GM23338 (cell line): ENCODE data around the gene GPA33. TPM values are rescaled to one million over a fixed set of nuclear protein-coding genes. Genes with fewer than 3 reads are reported as not detected.

ENCODE experiments used
- ATAC-seq: fragments of 200-7000 bp; cut with Tn5 transposase; 3 replicates; pipeline ENCODE4 v1.9.1; 2020
- DNase-seq: peaks from one replicate; pipeline ENCODE4 v3.0.0-alpha.2; 2015; ENCODE audit warnings: low spot score
- H2AFZ ChIP-seq: fragments of 200-600 bp; sonication (generic); 2 replicates; pipeline ENCODE4 v1.8.0; 2016; ENCODE audit warnings: antibody characterized with exemption, mild to moderate bottlenecking, moderate library complexity
- H3F3A ChIP-seq: fragments of 200-600 bp; sonication (generic); replicated peaks from 2 replicates; pipeline ENCODE4 v1.8.0; 2017; ENCODE audit warnings: antibody characterized with exemption, mixed run types, low read depth
- H3K27ac ChIP-seq: fragments of 200-600 bp; sonication (generic); 2 replicates; pipeline ENCODE4 v1.6.1; 2016; ENCODE audit warnings: low read depth
- H3K27me3 ChIP-seq: fragments of 200-600 bp; sonication (generic); 2 replicates; pipeline ENCODE4 v1.8.0; 2016; ENCODE audit warnings: mild to moderate bottlenecking, mixed run types, moderate library complexity; ENCODE audit not compliant: insufficient read depth
- H3K36me3 ChIP-seq: fragments of 200-600 bp; sonication (generic); 2 replicates; pipeline ENCODE4 v1.8.0; 2016; ENCODE audit warnings: mild to moderate bottlenecking; ENCODE audit not compliant: insufficient read depth
- H3K4me1 ChIP-seq: fragments of 200-600 bp; sonication (generic); 2 replicates; pipeline ENCODE4 v1.8.0; 2016; ENCODE audit warnings: mild to moderate bottlenecking, moderate library complexity; ENCODE audit not compliant: insufficient read depth
- H3K4me2 ChIP-seq: fragments of 200-600 bp; sonication (generic); 2 replicates; pipeline ENCODE4 v1.7.1; 2017; ENCODE audit warnings: mixed run types
- H3K4me3 ChIP-seq: fragments of 200-600 bp; sonication (generic); 2 replicates; pipeline ENCODE4 v1.6.1; 2016; ENCODE audit warnings: mixed run types
- H3K79me2 ChIP-seq: fragments of 200-600 bp; sonication (generic); replicated peaks from 2 replicates; pipeline ENCODE4 v1.8.0; 2017; ENCODE audit warnings: mild to moderate bottlenecking; ENCODE audit not compliant: insufficient read depth
- H3K9me2 ChIP-seq: fragments of 200-600 bp; sonication (generic); 2 replicates; pipeline ENCODE4 v1.8.0; 2017; ENCODE audit not compliant: insufficient read depth
- H4K20me1 ChIP-seq: fragments of 200-600 bp; sonication (generic); replicated peaks from 2 replicates; pipeline ENCODE4 v1.8.0; 2017; ENCODE audit warnings: mild to moderate bottlenecking; ENCODE audit not compliant: insufficient read depth
- H3K27ac Mint-ChIP-seq: 2 replicates; pipeline ENCODE4 v1.8.0; 2020; ENCODE audit warnings: inconsistent platforms, mild to moderate bottlenecking, moderate library complexity, mixed read lengths
- H3K27me3 Mint-ChIP-seq: 3 replicates; pipeline ENCODE4 v1.8.0; 2022; ENCODE audit warnings: low read depth, mild to moderate bottlenecking, moderate library complexity, mixed read lengths, inconsistent platforms; ENCODE audit not compliant: insufficient read depth, poor library complexity
- H3K36me3 Mint-ChIP-seq: 3 replicates; pipeline ENCODE4 v1.8.0; 2021; ENCODE audit warnings: low read depth, mild to moderate bottlenecking, inconsistent platforms, moderate library complexity, mixed read lengths
- H3K4me1 Mint-ChIP-seq: 3 replicates; pipeline ENCODE4 v1.8.0; 2020; ENCODE audit warnings: mild to moderate bottlenecking, inconsistent platforms, mixed read lengths
- H3K4me3 Mint-ChIP-seq: 3 replicates; pipeline ENCODE4 v1.8.0; 2021; ENCODE audit warnings: moderate library complexity, mild to moderate bottlenecking, inconsistent platforms, mixed read lengths
- H3K9me3 Mint-ChIP-seq: 3 replicates; pipeline ENCODE4 v1.8.0; 2020; ENCODE audit warnings: moderate library complexity, mild to moderate bottlenecking, inconsistent platforms, mixed read lengths
- CREB1 ChIP-seq: fragments of 250-450 bp; sonication (Bioruptor Pico); IDR thresholded peaks from 2 replicates; pipeline ENCODE4 v1.5.0; 2020; ENCODE audit warnings: low read depth, mild to moderate bottlenecking, moderate library complexity
- CTCF ChIP-seq, 2 experiments: fragments of 200-600 bp in 1 of 2; sonication (generic) in 1 of 2; conservative IDR thresholded peaks; 2 replicates each; pipeline versions ENCODE4 v1.5.1 to v1.6.1; 2016 to 2017; ENCODE audit warnings: antibody characterized with exemption in 2 of 2, low read depth in 2 of 2, mild to moderate bottlenecking in 2 of 2, moderate library complexity in 1 of 2
- ETS1 ChIP-seq: IDR thresholded peaks from 2 replicates; pipeline ENCODE4 v1.6.1; 2016; ENCODE audit warnings: antibody characterized with exemption
- EZH2 ChIP-seq: fragments of 200-600 bp; sonication (generic); IDR thresholded peaks from one replicate; pipeline ENCODE4 v1.8.0; 2017; ENCODE audit warnings: antibody characterized with exemption, mild to moderate bottlenecking, low read depth; ENCODE audit not compliant: unreplicated experiment
- EZH2phosphoT487 ChIP-seq: fragments of 200-600 bp; sonication (generic); IDR thresholded peaks from one replicate; pipeline ENCODE4 v1.8.1; 2018; ENCODE audit warnings: antibody characterized with exemption; ENCODE audit not compliant: unreplicated experiment
- JUNB ChIP-seq: IDR thresholded peaks from one replicate; pipeline ENCODE4 v1.6.1; 2016; ENCODE audit warnings: antibody characterized with exemption; ENCODE audit not compliant: unreplicated experiment
- NANOG ChIP-seq: IDR thresholded peaks from 2 replicates; pipeline ENCODE4 v1.6.1; 2016; ENCODE audit warnings: antibody characterized with exemption, borderline replicate concordance
- POLR2AphosphoS5 ChIP-seq: IDR thresholded peaks from 2 replicates; pipeline ENCODE4 v1.6.1; 2016; ENCODE audit warnings: antibody characterized with exemption, low read depth
- REST ChIP-seq: IDR thresholded peaks from one replicate; pipeline ENCODE4 v1.6.1; 2018; ENCODE audit warnings: antibody characterized with exemption; ENCODE audit not compliant: unreplicated experiment
- STAT1 ChIP-seq: IDR thresholded peaks from one replicate; pipeline ENCODE4 v1.6.1; 2016; ENCODE audit warnings: antibody characterized with exemption; ENCODE audit not compliant: unreplicated experiment
- ZNF114 ChIP-seq: fragments of 250-450 bp; sonication (Bioruptor Pico); IDR thresholded peaks from 2 replicates; pipeline ENCODE4 v1.5.0; 2020; ENCODE audit warnings: mild to moderate bottlenecking, moderate library complexity
- ZNF331 ChIP-seq: fragments of 250-450 bp; sonication (Bioruptor Pico); IDR thresholded peaks from 2 replicates; pipeline ENCODE4 v1.5.0; 2020; ENCODE audit warnings: low read depth, mild to moderate bottlenecking, moderate library complexity
- ZNF462 ChIP-seq: fragments of 250-450 bp; sonication (Bioruptor Pico); IDR thresholded peaks from 2 replicates; pipeline ENCODE4 v1.5.0; 2020; ENCODE audit warnings: mild to moderate bottlenecking, moderate library complexity
- polyA plus RNA-seq: library from polyadenylated mRNA; unstranded; fragments of >200 nt; fragmentation: Nextera tagmentation; extraction: Ambion mirVana; gene quantifications from 2 replicates; pipeline ENCODE4 v1.2.1, GENCODE V29; 2016
- total RNA-seq: library from RNA; depleted of rRNA; stranded (reverse); fragments of >200 nt; shearing (Covaris generic); gene quantifications from 2 replicates; pipeline ENCODE4 v1.2.3, GENCODE V29; 2014

The GPA33 gene
- total and polyA plus RNA-seq, 2 experiments from 2014 or later: 0.10 to 0.28 TPM

GRCh38 chr1:167088746-167089417 is 1.3 kb downstream of the GPA33 start:
- Mint-ChIP-seq H3K4me1 (peaks cover 6% of the 10 kb centered on the region), H3K4me3 (no peak overlapping the region), H3K9me3 (no peaks in the 10 kb centered on the region), H3K27ac (no peak overlapping the region), H3K36me3 (no peaks in the 10 kb centered on the region), H3K27me3 (peaks cover 2% of the 10 kb centered on the region)
- no peak overlapping the region for H2AFZ ChIP-seq
- no peaks in the 10 kb centered on the region for H3K27me3 ChIP-seq
- H3K36me3 ChIP-seq: no peaks in the 10 kb centered on the region
- TF ChIP-seq EZH2: no peak
- TF ChIP-seq POLR2AphosphoS5: no peak
- no peak for TF ChIP-seq CREB1 (CRISPR knock-in tag)
- no peak for TF ChIP-seq JUNB
- TF ChIP-seq CTCF (conservative IDR thresholded peaks at IDR 0.05; ENCODE audit: low read depth in 2 of 2): no peak
- no peak for TF ChIP-seq ETS1
- TF ChIP-seq NANOG: no peak
- no peak for TF ChIP-seq ZNF114 (CRISPR knock-in tag)
- no peak for TF ChIP-seq EZH2phosphoT487
- no peak for TF ChIP-seq STAT1
- no peak for TF ChIP-seq REST
- no peak for TF ChIP-seq ZNF462 (CRISPR knock-in tag)
- TF ChIP-seq ZNF331: no peak
- H3K9me2 ChIP-seq: peaks cover 2% of the 10 kb centered on the region; the same call in 1 of the 2 replicates
- H4K20me1 ChIP-seq: no peaks in the 10 kb centered on the region
- H3K79me2 ChIP-seq: no peaks in the 10 kb centered on the region
- H3K4me2 ChIP-seq: no peak overlapping the region
- H3K4me3 ChIP-seq: no peak overlapping the region
- no peak for ATAC-seq
- H3K27ac ChIP-seq: no peak overlapping the region
- H3K4me1 ChIP-seq: no peaks in the 10 kb centered on the region
- DNase-seq: no peak
- H3F3A ChIP-seq: no peaks in the 10 kb centered on the region
